Stimulated activated CD4-positive, alpha-beta T cell treated with anti-CD3 and anti-CD28 coated beads, Interleukin-2, amount 100 ng/mL, for 24 hours (primary cell): Measurements from ENCODE around the gene GLRA2.
"Not testable (repeated sequence)": the region's sequence is repeated elsewhere in the genome, so short reads cannot be mapped to it uniquely, and the experiment has no call there.

Source experiments
- DNase-seq, 2 donors: peaks; one replicate each; pipeline ENCODE4 v3.0.0-alpha.2; 2020

GLRA2 gene

DNA sequence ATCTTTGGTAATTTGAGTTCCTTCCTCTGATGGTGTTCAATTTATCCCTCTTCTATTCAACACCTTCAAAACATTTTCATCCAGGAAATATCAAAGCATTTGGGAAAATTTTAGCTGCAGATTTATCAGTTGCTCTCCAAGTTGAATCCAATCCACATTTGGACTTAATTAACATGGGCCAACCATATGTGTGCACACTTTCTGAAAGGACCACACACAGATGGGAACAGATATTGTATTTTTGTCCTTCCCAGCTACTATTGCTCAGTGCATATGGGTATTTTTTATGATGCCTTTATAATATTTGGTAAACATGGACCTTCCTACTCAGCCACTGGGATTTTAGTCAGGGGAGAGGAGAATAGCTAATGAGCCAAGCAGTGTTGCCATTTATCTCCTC lies 65.2 kb downstream of the GLRA2 start:
- no peak for DNase-seq

DNA sequence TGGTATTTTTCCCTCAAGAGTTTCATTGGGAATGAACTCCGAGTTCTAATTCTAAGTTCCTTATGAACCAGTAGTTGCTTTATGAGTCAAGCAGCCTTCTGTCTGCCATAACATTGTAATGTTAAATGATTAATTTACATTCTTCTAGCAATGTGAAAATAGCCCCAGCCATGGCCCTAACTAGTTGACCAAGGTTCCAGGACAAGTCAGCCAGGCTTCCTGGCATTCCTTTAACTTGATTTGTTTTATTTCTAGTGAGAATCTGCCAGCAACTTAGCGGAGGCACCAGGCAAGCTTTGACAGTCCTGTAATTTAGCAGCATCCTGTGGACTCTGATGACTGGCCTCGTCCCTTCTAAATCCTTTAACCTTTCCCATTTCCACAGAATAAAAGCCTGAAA lies 69.0 kb downstream of the GLRA2 start:
- no peak for DNase-seq

- DNase-seq, result no peak
Observed at GRCh38 chrX:14607446-14607985, 78.2 kb downstream of the GLRA2 start.

- DNase-seq, result not testable (repeated sequence)
Observed at GRCh38 chrX:14612450-14612849, 83.1 kb downstream of the GLRA2 start.

DNA sequence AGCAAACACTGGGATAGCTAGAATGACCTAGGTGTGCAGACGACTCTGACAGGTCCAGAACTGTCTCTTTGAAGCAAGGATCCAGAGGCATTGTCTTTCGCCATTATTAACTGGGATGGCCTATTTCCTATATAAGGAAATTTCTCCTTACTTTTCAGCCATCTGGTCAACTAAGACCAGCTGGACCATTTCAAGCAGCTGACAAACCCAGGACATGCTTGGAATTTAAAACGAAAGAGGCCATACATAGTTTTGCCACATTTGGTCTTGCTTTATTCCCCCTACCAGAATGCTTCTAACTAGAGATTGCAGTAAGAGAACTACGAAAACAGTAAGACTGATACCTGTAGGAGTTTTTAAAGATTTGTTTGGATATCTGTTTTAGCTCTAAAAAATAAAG lies 87.0 kb downstream of the GLRA2 start:
- no peak for DNase-seq

- no peak for DNase-seq
Observed at GRCh38 chrX:14616836-14617235, 87.5 kb downstream of the GLRA2 start.

- no peak for DNase-seq
Observed at GRCh38 chrX:14618177-14618965, 89.0 kb downstream of the GLRA2 start.

- no peak for DNase-seq
Observed at GRCh38 chrX:14630733-14631132, 101.4 kb downstream of the GLRA2 start.

DNA sequence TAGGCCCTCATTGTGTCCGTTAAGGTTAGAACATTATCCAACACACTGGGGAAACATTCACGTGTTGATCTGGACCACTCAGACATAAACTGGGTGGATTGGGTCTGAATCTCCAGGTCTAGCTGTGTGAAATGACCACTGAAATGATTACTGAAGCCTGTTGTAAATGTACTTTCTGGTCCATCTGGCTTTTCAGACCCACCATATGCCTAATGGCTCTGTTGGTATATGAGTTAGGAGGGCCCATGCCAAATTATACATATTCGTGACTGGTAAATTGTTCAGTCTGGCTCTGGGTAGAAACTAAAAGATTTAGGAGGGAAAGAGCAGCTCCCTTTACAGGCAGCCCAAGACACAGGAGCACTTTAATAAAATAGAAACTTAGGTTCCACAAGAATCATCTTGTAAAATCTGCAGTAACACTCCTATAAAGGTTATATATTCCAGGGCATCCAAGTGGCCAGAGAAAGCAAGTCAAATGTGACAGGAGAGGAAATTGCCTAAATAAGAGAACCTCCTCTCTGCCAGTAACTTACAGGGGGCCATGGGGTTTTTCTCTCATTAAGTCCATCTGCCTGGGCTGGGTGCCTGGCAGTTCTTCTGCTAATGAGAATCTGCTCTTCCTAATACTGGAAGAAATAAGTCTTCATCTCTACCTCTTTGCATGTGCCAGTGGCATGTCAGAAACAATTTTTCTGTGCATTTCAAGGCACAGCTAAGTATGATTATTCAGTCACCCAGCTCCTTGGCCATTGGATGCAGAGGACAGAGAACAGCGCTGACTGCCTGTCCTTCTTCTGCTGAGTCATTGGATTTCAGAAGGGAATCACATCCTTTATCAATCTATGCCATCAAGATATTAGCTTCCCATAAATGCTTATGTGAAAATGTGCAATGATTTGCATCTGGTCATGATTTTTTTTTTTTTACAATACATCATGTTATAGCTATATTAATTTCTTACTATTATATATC lies 112.6 kb downstream of the GLRA2 start:
- no peak for DNase-seq

DNA sequence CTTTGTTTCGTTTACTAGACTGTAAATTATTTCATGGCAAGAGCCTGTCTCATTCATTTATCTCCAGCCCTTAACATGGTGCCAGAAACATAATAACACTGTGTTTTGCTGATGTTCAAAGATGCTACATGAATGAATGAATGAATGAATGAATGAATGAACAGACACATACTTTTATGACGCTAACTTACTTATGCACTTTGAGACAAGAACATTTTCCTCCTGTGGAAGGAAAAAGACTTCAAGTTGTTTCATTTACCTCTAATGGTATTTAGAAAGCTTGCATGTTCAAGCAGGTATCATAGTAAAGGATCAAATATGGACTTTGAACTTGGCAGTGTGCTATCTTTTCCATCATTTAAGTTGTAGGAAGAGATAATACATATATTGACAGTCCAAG lies 131.6 kb downstream of the GLRA2 start:
- DNase-seq, result no peak

- DNase-seq, result no peak
Observed at GRCh38 chrX:14670819-14671218, 141.5 kb downstream of the GLRA2 start.

- DNase-seq, result no peak
Observed at GRCh38 chrX:14672611-14673172, 143.4 kb downstream of the GLRA2 start.

- DNase-seq, result no peak
Observed at GRCh38 chrX:14673236-14673635, 143.9 kb downstream of the GLRA2 start.

GRCh38 chrX:14673764-14674163 lies 144.4 kb downstream of the GLRA2 start:
- DNase-seq, result peak in 1 of 2 donors; percentile 2

- no peak for DNase-seq
Observed at GRCh38 chrX:14675500-14675899, 146.2 kb downstream of the GLRA2 start.

DNA sequence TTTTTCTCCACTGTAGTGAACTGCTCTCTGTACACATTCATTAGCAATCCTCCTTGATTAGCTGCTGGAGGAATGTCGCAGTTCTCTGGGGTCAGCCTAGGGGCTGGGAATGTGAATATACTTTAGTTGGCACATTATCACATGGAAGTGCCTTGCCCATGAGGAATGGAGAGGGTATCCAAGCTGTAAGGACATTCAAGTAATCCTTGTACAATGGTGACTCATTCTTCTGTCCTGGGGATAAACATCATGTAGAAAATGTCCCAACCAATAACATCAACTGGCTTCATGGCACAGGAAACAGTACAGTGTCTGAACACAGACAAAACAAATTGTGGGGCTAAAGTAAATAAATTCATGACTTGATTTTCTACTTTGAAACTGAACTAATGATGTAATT lies 147.1 kb downstream of the GLRA2 start:
- DNase-seq, result no peak

GRCh38 chrX:14688331-14688730 lies 159.0 kb downstream of the GLRA2 start:
- not testable (repeated sequence) for DNase-seq

- no peak for DNase-seq
Observed at GRCh38 chrX:14690553-14690952, 161.2 kb downstream of the GLRA2 start.

DNA sequence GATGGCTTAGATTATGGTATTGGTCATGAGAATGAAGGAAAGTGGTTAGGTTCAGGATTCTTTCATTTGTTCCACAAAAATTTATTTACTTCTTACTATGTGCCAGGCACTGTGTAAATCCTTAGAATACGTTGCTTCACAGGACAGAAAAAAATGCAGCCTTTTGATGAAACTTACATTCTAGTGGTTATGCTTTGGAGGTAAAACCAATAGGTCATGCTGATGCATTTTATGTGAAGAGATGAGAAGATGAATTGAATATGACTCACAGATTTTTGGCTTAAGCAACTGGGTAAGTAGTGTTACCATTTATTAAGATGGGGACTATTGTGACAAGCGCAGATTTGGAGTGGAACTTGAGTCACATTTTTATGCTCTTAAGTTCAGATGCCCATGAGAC lies 165.3 kb downstream of the GLRA2 start:
- no peak for DNase-seq

DNA sequence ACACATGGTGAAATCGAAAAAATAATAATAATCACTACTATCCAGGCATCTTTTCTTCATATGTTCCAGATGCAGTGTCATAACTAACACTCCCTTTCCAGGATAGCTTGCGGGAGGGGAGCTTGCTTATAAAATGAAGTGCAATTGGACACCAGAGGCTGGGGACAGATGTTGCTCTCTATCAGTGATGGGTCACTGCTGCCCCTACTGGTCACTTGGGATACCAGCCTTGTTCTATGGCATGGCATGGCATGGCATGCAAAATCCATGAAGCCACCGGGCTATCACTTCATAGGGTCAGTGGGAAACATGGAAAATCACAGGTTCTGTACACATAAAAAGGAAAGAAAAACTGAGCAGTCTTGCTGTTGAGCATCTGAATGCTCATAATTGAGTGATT lies 168.1 kb downstream of the GLRA2 start:
- DNase-seq, result peak; percentile 18 to 26

GRCh38 chrX:14698790-14699189 lies 169.5 kb downstream of the GLRA2 start:
- DNase-seq, result no peak

- no peak for DNase-seq
Observed at GRCh38 chrX:14700982-14701381, 171.6 kb downstream of the GLRA2 start.

DNA sequence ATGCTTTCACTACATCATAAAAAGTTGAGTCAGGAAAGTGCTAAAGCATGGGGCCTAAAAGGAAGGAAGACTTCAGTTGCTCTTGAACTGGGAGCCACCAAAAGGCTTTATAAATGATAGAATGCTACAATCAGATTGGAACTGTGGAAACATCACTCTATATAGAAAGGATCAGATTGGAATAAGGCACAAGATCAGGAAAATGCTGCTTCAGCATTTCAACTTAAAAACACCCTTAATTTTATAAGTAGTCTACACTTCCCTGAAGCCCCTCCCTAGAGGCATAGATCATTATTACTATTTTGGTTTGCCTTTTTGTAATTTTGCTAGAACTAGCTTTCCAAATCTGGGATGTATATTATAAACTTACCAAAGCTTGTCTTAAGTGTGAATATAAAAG lies 172.8 kb downstream of the GLRA2 start:
- no peak for DNase-seq
